Stimulated activated CD8-positive, alpha-beta memory T cell treated with anti-CD3 and anti-CD28 coated beads, Interleukin-12 subunit alpha, Interleukin-12 subunit beta, amount 100 ng/mL, for 24 hours (primary cell): Measurements from ENCODE around the gene TNS3.

Experiments used
- DNase-seq: peaks from one replicate; pipeline ENCODE4 v3.0.0-alpha.2; 2020; ENCODE audit errors: extremely low read depth

The TNS3 gene

DNA sequence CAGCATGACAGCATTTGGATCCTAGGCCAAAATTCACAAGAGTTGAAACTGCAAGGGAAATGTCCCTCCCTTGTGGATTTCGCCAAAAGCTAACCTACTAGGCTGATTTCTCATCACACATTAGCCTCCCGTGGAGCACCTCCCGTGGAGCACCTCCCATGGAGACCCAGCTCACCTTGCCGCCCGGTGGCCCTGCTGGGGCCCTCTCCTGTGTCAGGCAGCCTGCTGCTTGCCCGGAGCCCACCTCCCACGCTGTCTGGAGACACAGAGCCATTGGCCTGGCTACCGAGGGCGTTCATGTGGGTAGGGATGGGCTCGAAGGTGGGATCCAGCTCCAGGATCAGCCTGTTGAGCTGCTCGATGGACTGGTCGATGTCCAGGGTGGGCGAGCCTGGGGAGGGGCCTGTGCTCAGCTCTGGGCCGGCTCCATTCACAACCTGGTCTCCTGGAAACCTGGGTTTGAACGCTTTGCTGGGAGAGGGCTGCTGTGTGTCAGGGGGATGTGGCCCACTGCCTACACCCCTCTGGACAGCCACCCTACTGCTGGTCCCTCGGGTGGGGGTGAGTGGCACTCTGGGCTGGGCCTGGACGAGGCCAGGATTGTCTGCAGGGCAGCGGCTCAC is 213.6 kb downstream of the TNS3 start:
- no peak for DNase-seq

GRCh38 chr7:47367369-47367768 is 214.5 kb downstream of the TNS3 start:
- DNase-seq: no peak

DNA sequence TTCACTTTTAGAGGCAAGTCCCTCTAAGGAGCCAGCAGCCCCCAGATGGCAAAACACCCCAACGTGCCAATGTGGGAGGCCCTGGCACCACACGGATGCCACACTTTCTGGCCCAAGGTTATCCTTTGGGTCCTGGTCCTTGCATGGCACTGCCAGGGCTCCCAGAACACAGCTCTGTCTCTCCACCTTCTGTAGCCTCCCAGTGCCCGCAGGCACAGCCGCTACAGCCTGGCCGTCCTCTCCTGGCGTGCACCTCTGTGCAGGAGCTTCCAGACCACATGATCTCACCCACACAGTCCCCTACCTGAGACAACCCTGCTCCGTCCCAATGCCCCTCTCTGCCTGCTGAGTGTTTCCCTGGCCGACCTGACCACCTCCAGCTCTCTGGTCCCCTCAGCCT is 215.0 kb downstream of the TNS3 start:
- no peak for DNase-seq

GRCh38 chr7:47366211-47366610 is 215.7 kb downstream of the TNS3 start:
- DNase-seq: no peak

DNA sequence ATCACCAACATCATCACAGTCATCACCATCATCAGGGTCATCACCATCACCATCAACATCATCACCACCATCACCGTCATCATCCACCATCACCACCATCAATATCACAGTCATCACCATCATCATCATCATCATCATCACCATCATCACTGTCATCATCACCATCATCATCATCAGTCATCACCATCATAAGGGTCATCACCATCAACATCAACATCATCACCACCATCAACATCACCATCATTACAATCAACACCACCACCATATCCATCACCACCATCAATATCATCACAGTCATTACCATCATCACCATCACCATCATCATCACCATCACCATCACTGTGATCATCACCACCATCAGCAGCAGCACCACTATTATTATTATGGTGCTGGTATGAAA is 218.9 kb downstream of the TNS3 start:
- no peak for DNase-seq

GRCh38 chr7:47361746-47362215 is 220.1 kb downstream of the TNS3 start:
- DNase-seq: peak; percentile 3

GRCh38 chr7:47361236-47361635 is 220.7 kb downstream of the TNS3 start:
- DNase-seq: no peak

DNA sequence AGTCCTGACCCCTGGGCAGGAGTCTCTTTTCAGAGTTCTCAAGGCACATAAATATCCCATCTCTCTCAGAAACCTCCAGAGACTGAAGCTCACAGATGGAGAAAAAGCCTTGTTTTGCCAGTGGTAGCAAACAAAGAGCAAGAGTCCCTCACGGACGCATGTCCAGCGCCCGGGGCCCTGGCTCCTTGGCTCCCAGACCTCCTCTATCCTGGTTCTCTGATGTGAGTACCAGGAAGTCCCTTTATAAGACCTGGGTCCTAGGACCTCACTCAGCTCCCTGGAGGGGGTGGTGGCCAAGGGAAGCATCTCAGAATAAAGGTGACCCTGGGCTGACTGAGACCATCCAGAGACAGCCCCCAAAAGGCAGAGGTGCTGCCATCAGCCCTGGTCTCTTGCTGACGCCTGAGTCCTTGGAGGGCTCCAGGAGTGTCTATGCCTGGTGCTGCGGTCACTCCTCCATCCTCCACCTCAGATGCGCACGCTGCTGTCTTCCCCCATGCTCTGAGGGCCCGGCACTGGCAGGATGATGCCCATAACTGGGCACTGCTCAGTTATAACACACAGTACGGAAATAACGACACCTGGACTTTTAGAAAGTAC is 221.5 kb downstream of the TNS3 start:
- DNase-seq: no peak

GRCh38 chr7:47358944-47359588 is 222.8 kb downstream of the TNS3 start:
- DNase-seq: no peak

DNA sequence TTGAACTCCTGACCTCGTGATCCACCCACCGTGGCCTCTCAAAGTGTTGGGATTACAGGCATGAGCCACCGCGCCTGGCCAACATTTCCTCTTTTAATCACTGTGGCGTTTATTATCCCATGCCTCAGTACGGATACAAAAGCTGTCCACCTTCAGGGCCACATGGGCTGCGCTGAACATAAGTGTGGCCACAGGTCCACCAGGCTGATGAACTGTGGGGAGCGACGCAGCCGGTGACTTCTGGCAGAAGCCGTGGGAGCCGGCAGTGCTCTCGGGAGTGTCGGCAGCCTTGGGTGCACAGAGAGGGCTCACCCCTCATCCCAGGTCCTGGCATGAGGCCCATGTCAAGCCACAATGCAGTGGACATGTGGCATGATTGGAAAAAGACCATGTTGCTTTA is 223.6 kb downstream of the TNS3 start:
- DNase-seq: no peak

DNA sequence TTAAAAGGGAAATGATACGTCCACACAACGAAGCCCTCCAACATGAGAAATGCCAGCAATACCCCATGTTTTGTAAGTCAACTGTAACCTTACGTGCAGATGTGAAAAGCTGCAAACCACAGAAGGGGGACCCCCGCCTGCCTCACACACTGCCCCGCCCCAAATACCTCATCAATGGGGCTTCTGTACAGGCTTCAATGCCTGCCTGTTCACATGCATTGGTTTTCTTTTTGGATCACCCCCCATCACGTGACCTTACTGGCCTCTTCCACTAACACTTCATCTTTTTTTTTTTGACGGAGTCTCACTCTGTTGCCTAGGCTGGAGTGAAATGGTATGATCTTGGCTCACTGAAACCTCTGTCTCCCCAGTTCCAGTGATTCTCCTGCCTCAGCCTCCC is 224.0 kb downstream of the TNS3 start:
- DNase-seq: no peak

DNA sequence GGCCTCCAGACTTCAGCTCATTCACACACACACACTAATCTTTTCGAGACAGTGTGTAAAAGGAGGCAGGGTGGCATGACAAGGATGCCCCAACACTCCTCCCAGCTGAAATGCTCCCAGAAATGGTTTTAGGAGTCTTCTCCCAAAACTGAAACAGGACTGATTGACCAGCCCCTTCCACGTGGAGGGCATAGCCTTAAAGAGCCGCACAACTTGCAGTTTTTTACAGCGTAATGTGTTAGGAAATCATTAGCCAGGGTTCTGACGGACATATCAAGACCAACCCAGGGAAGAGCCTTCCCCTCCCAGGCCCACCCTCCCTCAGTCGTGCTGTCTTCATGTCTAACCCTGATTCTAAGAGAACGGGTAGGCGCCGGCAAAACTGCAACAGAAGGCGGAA is 224.6 kb downstream of the TNS3 start:
- DNase-seq: no peak

GRCh38 chr7:47356261-47356660 is 225.7 kb downstream of the TNS3 start:
- DNase-seq: no peak

- DNase-seq: no peak
Observed at GRCh38 chr7:47355684-47356083, 226.2 kb downstream of the TNS3 start.

DNA sequence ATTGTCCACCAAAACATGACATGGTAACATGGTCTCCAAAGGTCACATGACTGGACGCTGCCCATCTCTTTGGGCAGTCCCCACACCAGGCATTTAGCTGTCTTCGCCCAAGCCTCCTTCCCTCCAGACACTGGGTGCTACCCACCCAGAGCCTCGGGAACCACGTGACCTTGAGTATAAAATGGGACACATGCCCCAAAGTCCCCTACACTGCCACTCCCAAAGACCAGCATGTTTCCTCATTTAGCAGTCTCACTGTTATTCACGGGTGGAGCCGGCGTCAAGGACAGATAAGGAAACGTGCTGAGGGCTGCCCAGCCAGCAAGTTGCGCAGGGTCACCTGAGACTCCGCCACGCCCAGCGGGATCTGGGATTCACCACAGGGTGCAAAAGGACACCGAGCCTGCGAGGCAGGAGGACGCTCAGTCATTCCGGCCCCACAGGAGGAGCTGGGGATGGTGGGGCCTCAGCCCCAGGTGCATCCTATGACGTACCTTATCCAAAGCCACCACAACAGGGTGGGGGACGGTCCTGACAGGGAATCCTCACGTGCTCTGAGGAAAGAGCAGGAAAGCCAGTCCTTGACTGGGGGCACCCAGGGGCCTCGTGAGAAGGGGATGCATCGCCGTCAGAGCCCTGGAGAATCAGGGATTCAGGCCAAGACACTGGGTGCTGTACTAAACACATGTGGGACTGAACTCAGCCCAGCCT is 226.9 kb downstream of the TNS3 start:
- no peak for DNase-seq

GRCh38 chr7:47354071-47354470 is 227.8 kb downstream of the TNS3 start:
- DNase-seq: no peak

GRCh38 chr7:47352394-47352968 is 229.4 kb downstream of the TNS3 start:
- DNase-seq: no peak

DNA sequence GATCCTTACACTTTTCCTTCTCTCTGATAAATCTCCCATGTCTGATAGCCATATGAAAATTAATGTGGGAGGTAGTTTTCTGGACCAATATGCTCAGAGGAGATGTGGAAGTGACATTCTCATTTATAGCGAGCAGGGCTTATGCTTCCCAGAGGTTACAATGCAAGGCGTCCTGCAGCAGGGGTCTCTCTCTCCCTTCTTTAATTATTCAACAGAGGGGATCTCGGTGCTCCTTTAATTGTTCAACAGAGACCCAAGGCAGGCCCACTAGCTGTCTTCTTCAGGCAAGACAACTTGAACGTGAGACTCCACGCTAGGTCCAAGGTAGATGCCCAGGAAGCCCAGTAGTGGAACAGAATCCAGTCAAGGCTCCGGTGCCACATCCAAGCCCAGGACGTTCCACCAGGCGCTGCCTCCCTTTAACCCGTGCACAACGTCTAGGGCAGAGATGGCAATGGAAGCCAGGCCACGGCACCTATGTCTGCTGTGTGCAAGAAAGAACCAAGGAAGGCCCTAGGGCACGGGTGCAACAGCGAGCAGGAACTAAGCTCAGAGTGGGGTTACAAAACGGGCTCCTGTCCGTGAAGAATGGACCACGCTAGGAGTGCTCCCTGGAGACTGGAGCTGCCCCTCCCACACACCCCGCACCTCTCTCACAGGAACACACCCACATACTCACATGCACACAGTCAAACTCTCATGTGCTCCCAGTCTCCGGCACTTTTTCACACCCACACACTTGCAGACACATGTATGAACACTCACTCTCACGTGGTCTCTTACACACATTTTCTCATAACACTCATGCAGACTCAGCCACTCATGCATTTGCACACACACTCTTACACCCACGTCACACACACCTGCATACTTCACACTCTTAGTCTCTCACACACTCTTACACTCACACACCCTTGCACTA is 230.4 kb downstream of the TNS3 start:
- no peak for DNase-seq

DNA sequence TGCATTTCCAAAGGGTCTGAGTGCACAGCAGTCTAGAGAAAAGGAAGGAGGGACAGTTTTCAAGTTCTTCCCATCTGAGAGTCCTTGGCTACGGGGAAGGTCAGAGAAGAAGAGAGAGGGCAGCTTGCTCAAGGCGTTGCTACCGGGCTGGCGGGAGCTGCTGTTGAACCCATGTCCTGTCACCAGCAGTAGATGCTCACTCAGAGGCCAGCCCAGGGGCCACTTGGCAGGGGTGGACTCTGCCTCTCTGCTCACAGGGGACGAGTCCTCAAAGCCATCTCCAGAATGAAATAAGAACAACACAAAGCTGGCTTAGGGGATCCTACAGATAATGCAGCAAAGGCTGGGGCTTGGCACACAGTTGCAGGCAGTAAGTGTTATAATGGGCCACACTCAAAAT is 231.5 kb downstream of the TNS3 start:
- DNase-seq: no peak

- no peak for DNase-seq
Observed at GRCh38 chr7:47349401-47349800, 232.5 kb downstream of the TNS3 start.

- DNase-seq: no peak
Observed at GRCh38 chr7:47347816-47348385, 234.0 kb downstream of the TNS3 start.
